ENCODE data around the gene KCNQ1OT1.

Gene KCNQ1OT1

GRCh38 chr11:2668876-2669275, 30.9 kb downstream of the KCNQ1OT1 start:
- TF ChIP-seq JUND (IDR thresholded peaks at IDR 0.05; ENCODE audit: low read depth): no peak
- in situ Hi-C loops (cut with HindIII; ENCODE audit: low pct_unique_long_range_greater_than_20kb, low sequenced_read_pairs): no loop called here
- DNase-seq (ENCODE audit: low read depth in 1 of 2, low spot score in 1 of 2): no peak

- in situ Hi-C loops (cut with HindIII; ENCODE audit: low pct_unique_long_range_greater_than_20kb, low sequenced_read_pairs): no loop called here
- no peak for DNase-seq (ENCODE audit: low read depth in 1 of 2, low spot score in 1 of 2)
- no peak for TF ChIP-seq JUND (IDR thresholded peaks at IDR 0.05; ENCODE audit: low read depth)
Observed at GRCh38 chr11:2667940-2668339, 31.9 kb downstream of the KCNQ1OT1 start.

DNA sequence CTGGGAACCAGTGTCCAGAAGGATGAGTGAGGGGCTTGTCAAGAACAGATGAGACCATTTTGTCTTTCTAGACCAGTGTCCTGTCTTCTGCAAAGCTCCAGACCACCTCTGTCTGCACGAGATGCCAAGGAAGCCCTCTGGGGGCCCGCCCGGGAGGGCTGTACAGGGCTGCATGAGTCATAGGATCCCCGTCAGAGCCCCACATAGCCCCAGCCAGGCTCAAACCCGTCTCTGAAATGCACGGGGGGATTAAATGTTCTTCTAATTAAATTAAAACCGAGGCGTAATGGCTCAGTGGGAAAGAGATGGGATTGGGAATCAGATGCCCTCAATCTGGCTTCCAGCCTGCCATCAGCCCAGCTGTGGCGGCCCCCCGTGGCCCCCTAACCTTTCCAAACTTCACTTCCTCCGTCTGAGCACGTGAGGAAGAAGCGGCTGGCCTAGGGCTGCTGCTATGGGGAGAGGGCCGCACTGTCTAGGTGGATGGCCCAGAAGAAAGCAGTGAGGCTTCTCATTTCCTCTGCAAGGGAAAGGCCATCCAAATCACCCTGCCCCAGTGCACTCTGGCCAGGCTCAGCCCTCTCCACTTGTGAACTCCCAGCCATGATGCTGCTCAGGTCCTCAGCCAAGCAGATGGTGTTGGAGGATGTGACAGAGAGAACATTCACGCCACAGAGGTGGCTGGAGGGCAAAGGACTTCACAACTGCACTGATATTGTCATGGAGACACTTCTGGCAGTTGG, 32.8 kb downstream of the KCNQ1OT1 start:
- TF ChIP-seq JUND (IDR thresholded peaks at IDR 0.05; ENCODE audit: low read depth): no peak
- in situ Hi-C loops (cut with HindIII; ENCODE audit: low pct_unique_long_range_greater_than_20kb, low sequenced_read_pairs): no loop called here
- DNase-seq (ENCODE audit: low read depth in 1 of 2, low spot score in 1 of 2): no peak

GRCh38 chr11:2666401-2666741, 33.4 kb downstream of the KCNQ1OT1 start:
- in situ Hi-C loops (cut with HindIII; ENCODE audit: low pct_unique_long_range_greater_than_20kb, low sequenced_read_pairs): no loop called here
- DNase-seq (ENCODE audit: low read depth in 1 of 2, low spot score in 1 of 2): no peak
- TF ChIP-seq JUND (IDR thresholded peaks at IDR 0.05; ENCODE audit: low read depth): no peak

DNA sequence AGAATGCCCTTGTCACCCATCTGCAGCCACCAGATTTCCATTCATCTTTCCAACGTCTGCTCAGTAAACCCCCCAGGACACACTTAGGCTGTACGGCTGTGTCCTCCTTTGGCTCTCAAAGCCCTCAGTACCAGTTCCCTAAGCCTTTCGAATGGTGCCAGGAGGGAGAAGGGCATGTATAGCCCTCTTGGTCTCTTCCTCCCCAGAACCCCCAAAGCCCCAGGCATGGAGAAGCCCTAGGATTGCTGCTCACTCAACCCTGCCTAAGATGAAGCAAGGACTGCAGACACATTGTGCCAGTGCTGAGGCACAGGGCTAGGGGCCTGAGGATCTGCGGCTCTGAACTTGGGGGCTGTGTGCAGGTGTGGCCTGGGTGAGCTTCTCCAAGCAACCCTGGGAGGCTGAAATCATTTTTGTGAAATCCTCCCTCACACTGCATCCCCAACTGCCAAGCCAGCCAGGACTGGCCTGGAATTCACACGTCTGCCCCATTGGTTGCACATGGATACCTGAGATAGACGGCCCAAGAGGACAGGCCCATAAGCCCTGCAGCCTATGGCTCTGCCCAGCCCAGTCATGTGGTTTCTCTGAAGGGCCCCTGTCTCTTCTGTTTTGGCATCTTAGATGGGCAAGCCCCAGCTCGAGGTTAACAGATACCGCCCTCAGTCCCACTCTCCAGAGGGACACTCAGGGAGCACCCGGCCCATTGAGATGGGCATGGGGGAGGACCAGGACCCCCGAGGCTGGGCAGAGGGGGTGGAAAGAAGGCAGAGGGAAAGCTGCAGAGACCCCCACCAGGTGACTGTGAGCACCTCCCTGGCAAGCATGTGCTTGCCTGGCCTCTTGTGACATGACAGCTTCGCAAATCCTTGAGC, 34.0 kb downstream of the KCNQ1OT1 start:
- no peak for TF ChIP-seq JUND (IDR thresholded peaks at IDR 0.05; ENCODE audit: low read depth)
- in situ Hi-C loops (cut with HindIII; ENCODE audit: low pct_unique_long_range_greater_than_20kb, low sequenced_read_pairs): no loop called here
- DNase-seq (ENCODE audit: low read depth in 1 of 2, low spot score in 1 of 2): no peak

DNA sequence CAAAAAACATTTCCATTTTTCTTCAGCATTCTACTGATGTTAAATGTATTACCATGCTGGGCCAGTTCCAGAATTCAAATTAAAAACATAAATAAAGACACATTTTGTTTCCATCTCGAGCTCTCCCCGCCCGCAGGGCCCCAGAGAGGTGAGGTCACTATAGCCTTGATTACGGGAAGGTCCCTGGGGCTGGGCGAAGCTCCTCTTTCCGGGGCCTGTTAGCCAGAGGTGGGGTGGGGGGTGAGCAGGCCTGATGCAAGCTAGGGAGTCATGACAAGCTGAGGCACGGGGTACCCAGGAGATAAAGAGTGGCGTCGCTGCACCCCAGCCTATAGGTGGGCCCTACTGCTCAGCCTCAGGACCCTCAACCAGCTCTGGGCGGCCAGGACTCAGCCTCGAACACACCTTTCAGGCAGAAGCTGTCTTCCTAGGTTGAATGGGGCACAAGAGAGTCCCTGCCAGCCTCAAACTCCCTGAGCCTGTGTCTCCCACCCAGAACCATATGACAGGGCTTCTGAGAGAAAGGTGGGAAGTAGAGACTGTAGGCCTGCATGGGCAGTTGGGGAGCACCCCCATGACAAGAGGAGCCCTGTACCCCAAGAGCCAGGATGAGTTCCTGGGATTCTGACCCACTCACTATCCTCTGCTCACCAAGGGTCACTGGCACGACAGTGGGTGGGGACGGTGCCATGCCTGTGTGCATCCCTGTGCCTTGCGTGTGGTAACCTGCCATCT, 34.8 kb downstream of the KCNQ1OT1 start:
- DNase-seq (ENCODE audit: low read depth in 1 of 2, low spot score in 1 of 2): no peak
- no peak for TF ChIP-seq JUND (IDR thresholded peaks at IDR 0.05; ENCODE audit: low read depth)
- in situ Hi-C loops (cut with HindIII; ENCODE audit: low pct_unique_long_range_greater_than_20kb, low sequenced_read_pairs): no loop called here

DNA sequence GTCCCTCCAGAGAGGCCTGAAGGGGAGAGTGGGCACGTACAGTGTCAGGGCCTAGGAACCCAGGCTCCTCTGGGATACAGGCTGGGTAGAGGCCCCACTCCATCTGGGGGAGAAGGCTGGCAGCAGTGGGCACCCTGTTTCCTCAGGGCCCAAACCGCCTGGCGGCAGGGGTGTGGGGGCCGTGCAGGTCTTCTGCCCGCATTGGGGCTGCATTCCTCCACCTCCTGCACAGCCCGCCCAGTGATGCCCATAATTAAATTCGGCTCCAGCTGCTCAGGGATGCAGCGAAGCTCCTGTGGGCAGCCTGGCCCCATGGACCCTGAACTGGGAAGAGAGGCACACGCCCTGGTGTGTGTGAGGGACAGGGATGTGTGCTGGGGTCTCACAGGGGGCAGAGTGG, 35.4 kb downstream of the KCNQ1OT1 start:
- in situ Hi-C loops (cut with HindIII; ENCODE audit: low pct_unique_long_range_greater_than_20kb, low sequenced_read_pairs): no loop called here
- TF ChIP-seq JUND (IDR thresholded peaks at IDR 0.05; ENCODE audit: low read depth): no peak

GRCh38 chr11:2663915-2664314, 35.9 kb downstream of the KCNQ1OT1 start:
- in situ Hi-C loops (cut with HindIII; ENCODE audit: low pct_unique_long_range_greater_than_20kb, low sequenced_read_pairs): no loop called here
- DNase-seq (ENCODE audit: low read depth in 1 of 2, low spot score in 1 of 2): no peak
- TF ChIP-seq JUND (IDR thresholded peaks at IDR 0.05; ENCODE audit: low read depth): no peak

More for the DNA sequence above, 35.4 kb downstream of the KCNQ1OT1 start:
- DNase-seq (ENCODE audit: low read depth in 1 of 2, low spot score in 1 of 2): no peak

DNA sequence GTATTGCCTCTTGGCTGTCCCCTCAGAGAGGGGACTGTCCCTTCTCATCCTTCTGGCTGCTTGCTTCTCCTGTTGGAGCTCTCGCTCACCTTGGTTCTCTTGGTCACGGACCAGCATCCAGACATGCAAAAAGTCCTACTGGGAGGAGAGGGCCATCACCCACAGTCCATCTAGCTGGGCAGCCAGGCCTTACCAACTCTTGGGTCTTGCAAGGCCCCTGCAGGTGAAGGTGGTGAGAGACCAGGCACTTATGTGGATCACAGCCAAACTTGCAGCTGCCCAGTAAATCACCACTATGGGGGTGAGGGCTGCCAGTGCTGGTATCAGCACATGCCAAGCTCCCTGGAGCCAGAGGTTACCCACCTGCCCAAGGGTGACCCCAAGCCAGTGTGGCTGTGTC, 36.3 kb downstream of the KCNQ1OT1 start:
- no peak for TF ChIP-seq JUND (IDR thresholded peaks at IDR 0.05; ENCODE audit: low read depth)
- no peak for DNase-seq (ENCODE audit: low read depth in 1 of 2, low spot score in 1 of 2)

DNA sequence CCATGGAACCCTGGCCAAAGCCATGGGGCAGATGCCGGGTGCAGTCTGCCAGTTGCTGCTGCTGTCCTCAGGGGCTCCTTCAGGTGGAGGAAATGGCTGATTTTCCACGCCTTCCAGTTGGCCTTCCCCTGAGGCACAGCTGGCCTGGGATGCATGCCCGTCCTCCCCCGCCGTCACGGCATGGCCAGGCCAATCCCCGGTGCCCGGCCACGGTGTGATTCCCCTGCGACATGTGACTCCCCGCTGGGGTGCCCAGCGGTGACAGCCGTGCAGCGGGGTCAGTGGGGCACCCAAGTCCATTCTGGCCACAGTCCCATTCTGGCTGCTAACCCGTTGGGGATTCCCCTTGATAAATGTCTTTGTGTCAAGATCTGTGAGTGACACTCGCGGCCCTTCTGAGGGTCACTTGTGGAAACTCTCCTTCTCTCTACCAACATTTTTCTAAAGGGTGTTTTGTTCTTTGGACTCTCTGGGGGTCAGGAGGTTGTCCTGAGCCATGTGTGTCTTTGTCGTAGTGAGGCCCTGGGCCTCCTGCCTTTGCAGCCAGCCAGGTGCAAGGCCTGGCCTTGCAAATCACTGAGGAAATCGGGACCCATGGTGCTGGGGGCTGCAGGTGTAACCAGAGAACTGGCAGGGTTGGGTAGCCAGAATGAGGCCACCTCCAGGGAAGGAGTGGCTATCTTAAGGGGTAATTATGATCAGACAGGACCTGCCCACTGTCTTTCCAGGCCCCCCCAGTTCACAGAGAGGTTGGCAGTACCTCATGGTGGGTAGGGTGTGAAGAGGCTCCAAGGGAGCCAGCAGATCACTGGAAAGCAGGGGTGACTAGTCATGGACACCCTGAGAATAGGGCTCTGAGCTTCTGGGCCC, 37.1 kb downstream of the KCNQ1OT1 start:
- in situ Hi-C loops (cut with HindIII; ENCODE audit: low pct_unique_long_range_greater_than_20kb, low sequenced_read_pairs): no loop called here
- DNase-seq (ENCODE audit: low read depth in 1 of 2, low spot score in 1 of 2): no peak
- TF ChIP-seq JUND (IDR thresholded peaks at IDR 0.05; ENCODE audit: low read depth): no peak

More for the DNA sequence above, 36.3 kb downstream of the KCNQ1OT1 start:
- in situ Hi-C loops (cut with HindIII; ENCODE audit: low pct_unique_long_range_greater_than_20kb, low sequenced_read_pairs): no loop called here

- no peak for TF ChIP-seq JUND (IDR thresholded peaks at IDR 0.05; ENCODE audit: low read depth)
- no peak for DNase-seq (ENCODE audit: low read depth in 1 of 2, low spot score in 1 of 2)
- in situ Hi-C loops (cut with HindIII; ENCODE audit: low pct_unique_long_range_greater_than_20kb, low sequenced_read_pairs): no loop called here
Observed at GRCh38 chr11:2662024-2662312, 37.8 kb downstream of the KCNQ1OT1 start.
